Measurements from ENCODE around the gene VPS41. TPM values are rescaled to one million over a fixed set of nuclear protein-coding genes. Genes with fewer than 3 reads are reported as not detected.
"Not testable (repeated sequence)": the region's sequence is repeated elsewhere in the genome, so short reads cannot be mapped to it uniquely, and the experiment has no call there.

VPS41 gene
- total RNA-seq, 2 donors from 2014 or later: 39.1 to 52.5 TPM

GRCh38 chr7:38950309-38950708 is 41.3 kb upstream of the VPS41 start:
- ATAC-seq (ENCODE audit: insufficient number of reproducible peaks, low FRiP score, low read depth): no peak
- peak overlapping the region in 1 of 2 donors; percentile 6 for H3K27ac ChIP-seq

GRCh38 chr7:38947541-38947940 is 38.5 kb upstream of the VPS41 start:
- ATAC-seq (ENCODE audit: insufficient number of reproducible peaks, low FRiP score, low read depth); H3K9me3 ChIP-seq; H3K4me3 ChIP-seq; DNase-seq (ENCODE audit: low spot score); H3K27ac ChIP-seq; H3K36me3 ChIP-seq; H3K27me3 ChIP-seq (replicated peaks; ENCODE audit: insufficient read depth): not testable (repeated sequence)
- peaks cover 22 to 30% of the 10 kb centered on the region in 2 donors for H3K4me1 ChIP-seq (ENCODE audit: control insufficient read depth in 1 of 2, low read depth in 2 of 2)

More at GRCh38 chr7:38950309-38950708, 41.3 kb upstream of the VPS41 start:
- TF ChIP-seq CTCF (IDR thresholded peaks at IDR 0.05): no peak
- no peaks in the 10 kb centered on the region for H3K27me3 ChIP-seq (replicated peaks; ENCODE audit: insufficient read depth)
- no peak overlapping the region for H3K4me3 ChIP-seq
- no peak for DNase-seq (ENCODE audit: low spot score)
- H3K36me3 ChIP-seq: no peaks in the 10 kb centered on the region
- peaks cover 14 to 17% of the 10 kb centered on the region in 2 donors for H3K4me1 ChIP-seq (ENCODE audit: control insufficient read depth in 1 of 2, low read depth in 2 of 2)
- no peaks in the 10 kb centered on the region for H3K9me3 ChIP-seq

GRCh38 chr7:38942431-38943051 is 33.5 kb upstream of the VPS41 start:
- DNase-seq (ENCODE audit: low spot score) (no peak), ATAC-seq (ENCODE audit: insufficient number of reproducible peaks, low FRiP score, low read depth) (peak; percentile 81)
- Histone ChIP-seq H3K9me3 (no peaks in the 10 kb centered on the region), H3K4me1 (ENCODE audit: control insufficient read depth in 1 of 2, low read depth in 2 of 2) (peaks cover 11 to 35% of the 10 kb centered on the region in 2 donors), H3K27me3 (replicated peaks; ENCODE audit: insufficient read depth) (no peaks in the 10 kb centered on the region), H3K36me3 (no peaks in the 10 kb centered on the region), H3K27ac (peak overlapping the region; percentile 81 to 83), H3K4me3 (no peak overlapping the region)
- no peak for TF ChIP-seq CTCF (IDR thresholded peaks at IDR 0.05)

GRCh38 chr7:38940774-38941173 is 31.8 kb upstream of the VPS41 start:
- Histone ChIP-seq H3K36me3 (no peaks in the 10 kb centered on the region), H3K9me3 (no peaks in the 10 kb centered on the region), H3K4me3 (no peak overlapping the region), H3K27ac (peak overlapping the region in 1 of 2 donors; percentile 81), H3K4me1 (ENCODE audit: control insufficient read depth in 1 of 2, low read depth in 2 of 2) (peaks cover 11 to 37% of the 10 kb centered on the region in 2 donors), H3K27me3 (replicated peaks; ENCODE audit: insufficient read depth) (no peaks in the 10 kb centered on the region)
- ATAC-seq (ENCODE audit: insufficient number of reproducible peaks, low FRiP score, low read depth): no peak
- DNase-seq (ENCODE audit: low spot score): no peak
- no peak for TF ChIP-seq CTCF (IDR thresholded peaks at IDR 0.05)

GRCh38 chr7:38938589-38938988 is 29.6 kb upstream of the VPS41 start:
- no peak overlapping the region for H3K4me3 ChIP-seq
- TF ChIP-seq CTCF (IDR thresholded peaks at IDR 0.05): no peak
- no peak for DNase-seq (ENCODE audit: low spot score)
- H3K36me3 ChIP-seq: no peaks in the 10 kb centered on the region
- peaks cover 11 to 35% of the 10 kb centered on the region in 2 donors for H3K4me1 ChIP-seq (ENCODE audit: control insufficient read depth in 1 of 2, low read depth in 2 of 2)
- no peaks in the 10 kb centered on the region for H3K9me3 ChIP-seq
- H3K27me3 ChIP-seq (replicated peaks; ENCODE audit: insufficient read depth): no peaks in the 10 kb centered on the region
- ATAC-seq (ENCODE audit: insufficient number of reproducible peaks, low FRiP score, low read depth): no peak
- peak overlapping the region; percentile 35 to 67 for H3K27ac ChIP-seq

Measured in thoracic aorta (tissue), 2 donors.